ENCODE measurements around the gene MTM1.

The MTM1 gene

DNA sequence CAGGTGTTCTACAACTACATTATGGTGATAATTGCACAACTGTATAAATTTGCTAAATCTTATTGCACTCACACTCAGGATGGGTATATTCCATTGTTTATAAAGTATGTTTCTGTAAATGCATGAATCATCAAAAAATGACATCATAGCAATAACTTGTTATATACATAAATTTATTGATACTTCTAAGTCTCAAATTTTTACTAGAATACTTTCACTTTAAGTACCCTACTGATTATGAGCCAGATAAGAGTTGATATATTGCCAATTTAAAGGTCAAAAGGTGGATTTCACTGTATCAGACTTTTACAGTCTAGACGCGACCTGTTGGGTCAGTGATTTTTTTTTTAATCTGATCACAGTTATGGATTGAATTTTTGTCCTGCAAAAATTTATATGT is 87.4 kb downstream of the MTM1 start:
- Histone ChIP-seq H3K79me2 (ENCODE audit: control insufficient read depth, insufficient read depth, low read length) (no peaks in the 10 kb centered on the region), H3K36me3 (ENCODE audit: control insufficient read depth, insufficient read depth, low read length) (no peaks in the 10 kb centered on the region), H2BK120ac (ENCODE audit: low read depth, low read length) (no peak overlapping the region), H3K27ac (ENCODE audit: low read depth, low read length) (no peak overlapping the region), H3K79me1 (ENCODE audit: low read length) (no peaks in the 10 kb centered on the region), H4K5ac (ENCODE audit: low read length) (no peak overlapping the region), H4K8ac (ENCODE audit: low read depth, low read length) (no peak overlapping the region), H2AK5ac (ENCODE audit: low read length) (no peak overlapping the region), H3K23ac (ENCODE audit: low read length) (no peak overlapping the region), H3K56ac (ENCODE audit: low read length) (no peak overlapping the region), H2BK15ac (replicated peaks; ENCODE audit: low read depth) (no peak overlapping the region), H3K4me1 (ENCODE audit: control insufficient read depth, low read depth, low read length) (no peaks in the 10 kb centered on the region), H3K27me3 (ENCODE audit: insufficient read depth, low read length, poor library complexity) (no peaks in the 10 kb centered on the region), H3K4me3 (ENCODE audit: low read length) (no peak overlapping the region), H3K4me2 (ENCODE audit: low read length) (no peak overlapping the region), H2BK5ac (ENCODE audit: low read length) (no peak overlapping the region), H3K4ac (ENCODE audit: low read depth, low read length) (no peak overlapping the region), H3K18ac (ENCODE audit: low read length) (no peak overlapping the region), H3K9ac (ENCODE audit: low read length) (no peak overlapping the region)
- no CpG with 5 or more reads among the region's 2 CpGs for WGBS (ENCODE audit: extremely low coverage, insufficient coverage, low lambda C conversion rate)
- DNase-seq, result no peak

GRCh38 chrX:150663073-150663472 is 94.7 kb downstream of the MTM1 start:
- WGBS (ENCODE audit: extremely low coverage, insufficient coverage, low lambda C conversion rate), result no CpG with 5 or more reads among the region's 2 CpGs
- DNase-seq, result no peak
- no peak overlapping the region for H3K9ac ChIP-seq (ENCODE audit: low read length)
- no peak overlapping the region for H2BK15ac ChIP-seq (replicated peaks; ENCODE audit: low read depth)
- no peak overlapping the region for H3K56ac ChIP-seq (ENCODE audit: low read length)
- H2BK120ac ChIP-seq (ENCODE audit: low read depth, low read length), result no peak overlapping the region
- H3K18ac ChIP-seq (ENCODE audit: low read length), result no peak overlapping the region
- no peak overlapping the region for H2AK5ac ChIP-seq (ENCODE audit: low read length)
- H3K27me3 ChIP-seq (ENCODE audit: insufficient read depth, low read length, poor library complexity), result no peaks in the 10 kb centered on the region
- no peak overlapping the region for H3K4me2 ChIP-seq (ENCODE audit: low read length)
- no peaks in the 10 kb centered on the region for H3K4me1 ChIP-seq (ENCODE audit: control insufficient read depth, low read depth, low read length)
- no peak overlapping the region for H3K23ac ChIP-seq (ENCODE audit: low read length)
- H3K79me2 ChIP-seq (ENCODE audit: control insufficient read depth, insufficient read depth, low read length), result no peaks in the 10 kb centered on the region
- no peak overlapping the region for H3K4ac ChIP-seq (ENCODE audit: low read depth, low read length)
- H3K27ac ChIP-seq (ENCODE audit: low read depth, low read length), result no peak overlapping the region
- no peak overlapping the region for H3K4me3 ChIP-seq (ENCODE audit: low read length)
- H3K79me1 ChIP-seq (ENCODE audit: low read length), result no peaks in the 10 kb centered on the region
- H4K8ac ChIP-seq (ENCODE audit: low read depth, low read length), result no peak overlapping the region
- no peaks in the 10 kb centered on the region for H3K36me3 ChIP-seq (ENCODE audit: control insufficient read depth, insufficient read depth, low read length)
- H2BK5ac ChIP-seq (ENCODE audit: low read length), result no peak overlapping the region
- H4K5ac ChIP-seq (ENCODE audit: low read length), result no peak overlapping the region

- Histone ChIP-seq H3K18ac (ENCODE audit: low read length) (no peak overlapping the region), H3K4me3 (ENCODE audit: low read length) (no peak overlapping the region), H2BK15ac (replicated peaks; ENCODE audit: low read depth) (no peak overlapping the region), H3K27ac (ENCODE audit: low read depth, low read length) (no peak overlapping the region), H4K5ac (ENCODE audit: low read length) (no peak overlapping the region), H3K4ac (ENCODE audit: low read depth, low read length) (no peak overlapping the region), H3K79me1 (ENCODE audit: low read length) (no peaks in the 10 kb centered on the region), H2AK5ac (ENCODE audit: low read length) (no peak overlapping the region), H3K4me2 (ENCODE audit: low read length) (no peak overlapping the region), H2BK5ac (ENCODE audit: low read length) (no peak overlapping the region), H3K56ac (ENCODE audit: low read length) (no peak overlapping the region), H3K27me3 (ENCODE audit: insufficient read depth, low read length, poor library complexity) (no peaks in the 10 kb centered on the region), H3K79me2 (ENCODE audit: control insufficient read depth, insufficient read depth, low read length) (no peaks in the 10 kb centered on the region), H3K9ac (ENCODE audit: low read length) (no peak overlapping the region), H4K8ac (ENCODE audit: low read depth, low read length) (no peak overlapping the region), H3K36me3 (ENCODE audit: control insufficient read depth, insufficient read depth, low read length) (no peaks in the 10 kb centered on the region), H3K4me1 (ENCODE audit: control insufficient read depth, low read depth, low read length) (no peaks in the 10 kb centered on the region), H3K23ac (ENCODE audit: low read length) (no peak overlapping the region), H2BK120ac (ENCODE audit: low read depth, low read length) (no peak overlapping the region)
- WGBS (ENCODE audit: extremely low coverage, insufficient coverage, low lambda C conversion rate), result no CpG with 5 or more reads among the region's 2 CpGs
- no peak for DNase-seq
These were observed 95.9 kb downstream of the MTM1 start for GRCh38 chrX:150664290-150664689.

GRCh38 chrX:150676221-150676620 is 107.8 kb downstream of the MTM1 start:
- no peaks in the 10 kb centered on the region for H3K79me1 ChIP-seq (ENCODE audit: low read length)
- H3K4ac ChIP-seq (ENCODE audit: low read depth, low read length), result no peak overlapping the region
- no peaks in the 10 kb centered on the region for H3K36me3 ChIP-seq (ENCODE audit: control insufficient read depth, insufficient read depth, low read length)
- H3K4me1 ChIP-seq (ENCODE audit: control insufficient read depth, low read depth, low read length), result no peaks in the 10 kb centered on the region
- H3K27me3 ChIP-seq (ENCODE audit: insufficient read depth, low read length, poor library complexity), result no peaks in the 10 kb centered on the region
- H3K23ac ChIP-seq (ENCODE audit: low read length), result no peak overlapping the region
- WGBS (ENCODE audit: extremely low coverage, insufficient coverage, low lambda C conversion rate), result no CpG with 5 or more reads among the region's 2 CpGs
- H3K27ac ChIP-seq (ENCODE audit: low read depth, low read length), result no peak overlapping the region
- no peak overlapping the region for H2BK5ac ChIP-seq (ENCODE audit: low read length)
- no peaks in the 10 kb centered on the region for H3K79me2 ChIP-seq (ENCODE audit: control insufficient read depth, insufficient read depth, low read length)
- no peak overlapping the region for H2AK5ac ChIP-seq (ENCODE audit: low read length)
- H3K4me3 ChIP-seq (ENCODE audit: low read length), result no peak overlapping the region
- no peak overlapping the region for H4K8ac ChIP-seq (ENCODE audit: low read depth, low read length)
- no peak for DNase-seq
- H3K4me2 ChIP-seq (ENCODE audit: low read length), result no peak overlapping the region
- no peak overlapping the region for H4K5ac ChIP-seq (ENCODE audit: low read length)
- H3K56ac ChIP-seq (ENCODE audit: low read length), result no peak overlapping the region
- H2BK120ac ChIP-seq (ENCODE audit: low read depth, low read length), result no peak overlapping the region
- no peak overlapping the region for H3K18ac ChIP-seq (ENCODE audit: low read length)
- no peak overlapping the region for H2BK15ac ChIP-seq (replicated peaks; ENCODE audit: low read depth)
- no peak overlapping the region for H3K9ac ChIP-seq (ENCODE audit: low read length)

- Histone ChIP-seq H3K79me1 (ENCODE audit: low read length) (no peaks in the 10 kb centered on the region), H3K4me2 (ENCODE audit: low read length) (no peak overlapping the region), H2BK15ac (replicated peaks; ENCODE audit: low read depth) (no peak overlapping the region), H2AK5ac (ENCODE audit: low read length) (no peak overlapping the region), H2BK120ac (ENCODE audit: low read depth, low read length) (no peak overlapping the region), H3K79me2 (ENCODE audit: control insufficient read depth, insufficient read depth, low read length) (no peaks in the 10 kb centered on the region), H4K5ac (ENCODE audit: low read length) (no peak overlapping the region), H3K56ac (ENCODE audit: low read length) (no peak overlapping the region), H3K27ac (ENCODE audit: low read depth, low read length) (no peak overlapping the region), H3K36me3 (ENCODE audit: control insufficient read depth, insufficient read depth, low read length) (no peaks in the 10 kb centered on the region), H4K8ac (ENCODE audit: low read depth, low read length) (no peak overlapping the region), H3K27me3 (ENCODE audit: insufficient read depth, low read length, poor library complexity) (no peaks in the 10 kb centered on the region), H3K23ac (ENCODE audit: low read length) (no peak overlapping the region), H3K4ac (ENCODE audit: low read depth, low read length) (no peak overlapping the region), H3K4me3 (ENCODE audit: low read length) (no peak overlapping the region), H3K9ac (ENCODE audit: low read length) (no peak overlapping the region), H3K18ac (ENCODE audit: low read length) (no peak overlapping the region), H3K4me1 (ENCODE audit: control insufficient read depth, low read depth, low read length) (no peaks in the 10 kb centered on the region), H2BK5ac (ENCODE audit: low read length) (no peak overlapping the region)
- DNase-seq, result peak; percentile 45
- WGBS (ENCODE audit: extremely low coverage, insufficient coverage, low lambda C conversion rate), result no CpG with 5 or more reads among the region's 7 CpGs
These were observed 112.6 kb downstream of the MTM1 start for GRCh38 chrX:150680974-150681373.

- no CpG with 5 or more reads among the region's 3 CpGs for WGBS (ENCODE audit: extremely low coverage, insufficient coverage, low lambda C conversion rate)
- no peak for DNase-seq
- no peak overlapping the region for H2BK5ac ChIP-seq (ENCODE audit: low read length)
- no peak overlapping the region for H3K56ac ChIP-seq (ENCODE audit: low read length)
- no peak overlapping the region for H3K4ac ChIP-seq (ENCODE audit: low read depth, low read length)
- H3K4me3 ChIP-seq (ENCODE audit: low read length), result no peak overlapping the region
- no peaks in the 10 kb centered on the region for H3K79me1 ChIP-seq (ENCODE audit: low read length)
- no peak overlapping the region for H3K18ac ChIP-seq (ENCODE audit: low read length)
- H3K27me3 ChIP-seq (ENCODE audit: insufficient read depth, low read length, poor library complexity), result no peaks in the 10 kb centered on the region
- H3K9ac ChIP-seq (ENCODE audit: low read length), result no peak overlapping the region
- H3K79me2 ChIP-seq (ENCODE audit: control insufficient read depth, insufficient read depth, low read length), result no peaks in the 10 kb centered on the region
- no peak overlapping the region for H2BK15ac ChIP-seq (replicated peaks; ENCODE audit: low read depth)
- H3K4me1 ChIP-seq (ENCODE audit: control insufficient read depth, low read depth, low read length), result no peaks in the 10 kb centered on the region
- H2AK5ac ChIP-seq (ENCODE audit: low read length), result no peak overlapping the region
- no peak overlapping the region for H3K23ac ChIP-seq (ENCODE audit: low read length)
- H4K8ac ChIP-seq (ENCODE audit: low read depth, low read length), result no peak overlapping the region
- H3K36me3 ChIP-seq (ENCODE audit: control insufficient read depth, insufficient read depth, low read length), result no peaks in the 10 kb centered on the region
- no peak overlapping the region for H3K4me2 ChIP-seq (ENCODE audit: low read length)
- no peak overlapping the region for H2BK120ac ChIP-seq (ENCODE audit: low read depth, low read length)
- no peak overlapping the region for H3K27ac ChIP-seq (ENCODE audit: low read depth, low read length)
- H4K5ac ChIP-seq (ENCODE audit: low read length), result no peak overlapping the region
These were observed 114.7 kb downstream of the MTM1 start for GRCh38 chrX:150683112-150683511.

All from mesendoderm (in vitro differentiated cells).